Measurements from ENCODE around the gene DDOST. TPM values are rescaled to one million over a fixed set of nuclear protein-coding genes. Genes with fewer than 3 reads are reported as not detected.

Gene DDOST
- total RNA-seq, 2 donors from 2014 or later = 138 to 160 TPM

DNA sequence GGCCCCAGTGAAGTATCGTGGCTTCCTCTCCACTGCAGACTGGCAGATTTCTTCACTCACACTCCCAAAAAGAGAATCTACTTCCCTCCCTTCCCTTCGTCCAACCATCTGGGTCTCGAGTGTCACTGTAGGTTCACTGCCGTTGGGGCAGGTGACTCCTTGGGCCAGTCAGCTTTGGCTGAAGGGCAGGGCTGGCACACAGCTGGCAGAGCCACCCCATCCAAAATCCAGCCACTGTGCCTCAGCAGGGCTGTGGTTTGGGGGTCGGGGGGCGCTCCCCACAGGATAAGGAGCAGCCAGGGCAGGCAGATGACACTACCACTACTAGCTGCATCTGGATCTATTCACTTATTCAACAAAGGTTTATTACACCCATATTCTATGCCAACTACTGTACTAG lies 18.1 kb downstream of the DDOST start:
- ATAC-seq (ENCODE audit: insufficient number of reproducible peaks, low FRiP score, low read depth) (no peak), DNase-seq (ENCODE audit: low spot score) (no peak)
- H3K9me3 ChIP-seq = no peaks in the 10 kb centered on the region
- TF ChIP-seq, protein P1, sequence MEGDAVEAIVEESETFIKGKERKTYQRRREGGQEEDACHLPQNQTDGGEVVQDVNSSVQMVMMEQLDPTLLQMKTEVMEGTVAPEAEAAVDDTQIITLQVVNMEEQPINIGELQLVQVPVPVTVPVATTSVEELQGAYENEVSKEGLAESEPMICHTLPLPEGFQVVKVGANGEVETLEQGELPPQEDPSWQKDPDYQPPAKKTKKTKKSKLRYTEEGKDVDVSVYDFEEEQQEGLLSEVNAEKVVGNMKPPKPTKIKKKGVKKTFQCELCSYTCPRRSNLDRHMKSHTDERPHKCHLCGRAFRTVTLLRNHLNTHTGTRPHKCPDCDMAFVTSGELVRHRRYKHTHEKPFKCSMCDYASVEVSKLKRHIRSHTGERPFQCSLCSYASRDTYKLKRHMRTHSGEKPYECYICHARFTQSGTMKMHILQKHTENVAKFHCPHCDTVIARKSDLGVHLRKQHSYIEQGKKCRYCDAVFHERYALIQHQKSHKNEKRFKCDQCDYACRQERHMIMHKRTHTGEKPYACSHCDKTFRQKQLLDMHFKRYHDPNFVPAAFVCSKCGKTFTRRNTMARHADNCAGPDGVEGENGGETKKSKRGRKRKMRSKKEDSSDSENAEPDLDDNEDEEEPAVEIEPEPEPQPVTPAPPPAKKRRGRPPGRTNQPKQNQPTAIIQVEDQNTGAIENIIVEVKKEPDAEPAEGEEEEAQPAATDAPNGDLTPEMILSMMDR (IDR thresholded peaks at IDR 0.05) = no peak
- H3K4me3 ChIP-seq = no peak overlapping the region
- H3K27me3 ChIP-seq (replicated peaks; ENCODE audit: insufficient read depth) = no peaks in the 10 kb centered on the region
- H3K27ac ChIP-seq = no peak overlapping the region
- no peaks in the 10 kb centered on the region for H3K4me1 ChIP-seq (ENCODE audit: control insufficient read depth in 1 of 2, low read depth in 2 of 2)
- peaks cover 51% of the 10 kb centered on the region for H3K36me3 ChIP-seq

DNA sequence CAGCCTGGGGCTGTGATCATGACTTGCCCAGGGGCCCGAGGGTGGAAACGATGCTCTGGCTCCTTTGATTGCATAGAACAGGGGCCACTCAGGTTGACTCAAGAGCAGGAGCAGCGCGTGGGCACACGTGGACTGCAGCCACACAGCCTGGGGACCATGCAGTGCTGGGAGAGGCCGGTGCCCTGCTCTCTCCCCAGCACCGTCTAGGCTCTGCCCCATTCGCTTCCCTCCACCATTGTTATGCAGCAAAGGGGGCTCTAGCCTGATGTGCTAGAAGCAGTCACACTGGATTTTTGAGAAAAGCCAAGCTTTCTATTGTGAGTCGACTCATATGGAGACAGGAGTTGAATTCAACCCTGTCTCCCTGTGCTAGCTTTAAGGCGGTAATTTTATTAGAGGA lies 19.2 kb downstream of the DDOST start:
- Histone ChIP-seq H3K27ac (no peak overlapping the region), H3K36me3 (peaks cover 61% of the 10 kb centered on the region), H3K4me3 (no peak overlapping the region), H3K9me3 (no peaks in the 10 kb centered on the region), H3K4me1 (ENCODE audit: control insufficient read depth in 1 of 2, low read depth in 2 of 2) (no peaks in the 10 kb centered on the region), H3K27me3 (replicated peaks; ENCODE audit: insufficient read depth) (no peaks in the 10 kb centered on the region)
- TF ChIP-seq, protein P1 (IDR thresholded peaks at IDR 0.05) = no peak
- ATAC-seq (ENCODE audit: insufficient number of reproducible peaks, low FRiP score, low read depth) (no peak), DNase-seq (ENCODE audit: low spot score) (no peak)

DNA sequence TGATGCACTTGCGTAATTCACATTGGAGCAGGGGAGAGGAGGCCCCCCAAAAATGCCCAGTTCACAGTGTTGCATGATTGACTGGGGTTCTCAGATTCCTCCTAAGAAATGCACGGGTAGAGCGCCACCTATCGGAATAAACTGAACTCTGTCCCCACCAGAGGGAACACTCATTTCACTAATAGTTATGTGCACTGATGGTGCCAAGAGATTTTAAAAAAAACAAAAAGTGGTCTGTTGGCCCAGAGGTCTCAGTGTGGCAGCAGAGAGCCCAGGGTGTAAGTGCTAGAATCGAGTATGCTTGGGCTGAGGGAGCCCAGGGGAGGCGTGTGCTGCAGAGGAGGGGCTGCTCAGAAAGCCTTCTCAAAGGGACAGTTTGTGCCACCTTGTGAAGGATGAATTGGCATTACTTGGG lies 21.0 kb downstream of the DDOST start:
- H3K27me3 ChIP-seq (replicated peaks; ENCODE audit: insufficient read depth) = no peaks in the 10 kb centered on the region
- peaks cover 53% of the 10 kb centered on the region for H3K36me3 ChIP-seq
- no peak overlapping the region for H3K4me3 ChIP-seq
- TF ChIP-seq, protein P1 (IDR thresholded peaks at IDR 0.05) = peak; percentile 68
- no peaks in the 10 kb centered on the region for H3K9me3 ChIP-seq
- DNase-seq (ENCODE audit: low spot score) = no peak
- no peak for ATAC-seq (ENCODE audit: insufficient number of reproducible peaks, low FRiP score, low read depth)
- H3K27ac ChIP-seq = no peak overlapping the region
- peaks cover 0 to 2% of the 10 kb centered on the region in 2 donors for H3K4me1 ChIP-seq (ENCODE audit: control insufficient read depth in 1 of 2, low read depth in 2 of 2)

DNA sequence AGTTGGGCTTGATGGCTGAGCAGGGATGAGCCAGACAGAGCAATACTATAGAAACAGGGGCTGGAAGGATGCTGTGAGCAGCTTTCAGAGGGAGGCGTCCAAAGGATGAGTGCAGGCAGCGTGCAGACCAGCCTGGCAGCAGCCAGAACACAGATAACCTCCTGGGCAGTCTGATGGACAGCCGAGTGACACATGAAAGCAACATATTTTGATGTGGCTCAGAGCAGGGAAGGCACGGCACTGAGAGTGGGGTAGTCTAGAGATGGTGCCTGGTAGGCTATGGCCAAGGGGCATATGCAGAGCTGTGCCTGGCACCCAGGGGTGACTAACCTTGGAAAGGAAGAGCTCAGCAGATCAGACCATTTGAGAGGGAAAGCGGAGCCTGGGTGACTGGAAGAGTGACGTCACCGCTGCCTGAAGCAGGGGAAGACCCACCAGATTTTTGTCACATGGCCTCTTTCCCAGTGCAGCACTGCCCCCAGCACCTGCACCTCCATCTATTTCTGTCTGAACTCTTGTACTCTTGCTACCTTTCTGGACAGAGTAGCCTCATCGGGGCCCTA lies 24.3 kb downstream of the DDOST start:
- TF ChIP-seq, protein P1 (IDR thresholded peaks at IDR 0.05) = no peak
- Histone ChIP-seq H3K36me3 (peaks cover 30% of the 10 kb centered on the region), H3K27ac (no peak overlapping the region), H3K4me1 (ENCODE audit: control insufficient read depth in 1 of 2, low read depth in 2 of 2) (peaks cover 6 to 13% of the 10 kb centered on the region in 2 donors), H3K4me3 (no peak overlapping the region), H3K27me3 (replicated peaks; ENCODE audit: insufficient read depth) (no peaks in the 10 kb centered on the region), H3K9me3 (no peaks in the 10 kb centered on the region)
- DNase-seq (ENCODE audit: low spot score) (no peak), ATAC-seq (ENCODE audit: insufficient number of reproducible peaks, low FRiP score, low read depth) (no peak)

DNA sequence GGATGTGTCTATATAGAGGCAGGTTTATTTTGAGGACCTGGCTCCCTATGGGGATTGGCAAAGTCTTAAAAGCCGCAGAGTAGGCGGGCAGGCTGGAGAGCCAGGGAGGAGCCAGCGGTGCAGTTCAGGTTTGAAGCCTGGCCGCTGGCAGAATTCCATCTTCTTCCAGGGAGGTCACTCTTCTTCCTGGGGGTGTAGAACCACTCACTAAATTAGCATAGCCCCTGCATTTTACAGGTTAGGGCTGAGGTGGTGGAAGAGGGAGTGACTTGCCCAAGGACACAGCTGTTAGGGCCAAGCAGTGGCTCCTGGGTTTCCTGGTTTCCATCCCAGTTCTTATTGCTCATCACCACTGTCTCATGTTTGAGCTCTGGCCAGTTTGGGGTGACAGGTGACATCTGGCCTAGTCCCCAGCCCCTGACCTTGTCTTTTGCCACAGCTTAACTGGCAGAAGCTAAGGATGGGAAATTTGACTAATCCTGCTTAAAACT lies 26.5 kb downstream of the DDOST start:
- DNase-seq (ENCODE audit: low spot score) = no peak
- no peak for ATAC-seq (ENCODE audit: insufficient number of reproducible peaks, low FRiP score, low read depth)
- TF ChIP-seq, protein P1 (IDR thresholded peaks at IDR 0.05) = no peak
- Histone ChIP-seq H3K4me1 (ENCODE audit: control insufficient read depth in 1 of 2, low read depth in 2 of 2) (peaks cover 6 to 13% of the 10 kb centered on the region in 2 donors), H3K27ac (peak overlapping the region in 1 of 2 donors; percentile 88), H3K9me3 (no peaks in the 10 kb centered on the region), H3K27me3 (replicated peaks; ENCODE audit: insufficient read depth) (no peaks in the 10 kb centered on the region), H3K36me3 (peaks cover 22% of the 10 kb centered on the region), H3K4me3 (peak overlapping the region; percentile 94)
